Mesendoderm (in vitro differentiated cells): ENCODE data around the gene AMIGO3.
"Not testable (repeated sequence)": the region's sequence is repeated elsewhere in the genome, so short reads cannot be mapped to it uniquely, and the experiment has no call there.

Experiments
- DNase-seq: peaks from one replicate; pipeline ENCODE4 v3.0.0; 2013
- H2AK5ac ChIP-seq: 2 replicates; pipeline ENCODE4 v1.6.1; 2013; ENCODE audit warnings: low read length, inconsistent platforms
- H2BK120ac ChIP-seq: 2 replicates; pipeline ENCODE4 v1.6.1; 2013; ENCODE audit warnings: low read depth, mild to moderate bottlenecking, low read length, moderate library complexity, mixed read lengths
- H2BK15ac ChIP-seq: replicated peaks from 2 replicates; pipeline ENCODE4 v1.6.1; 2013; ENCODE audit warnings: low read depth, mild to moderate bottlenecking, moderate library complexity
- H2BK5ac ChIP-seq: 2 replicates; pipeline ENCODE4 v1.6.1; 2013; ENCODE audit warnings: low read length, inconsistent platforms
- H3K18ac ChIP-seq: 2 replicates; pipeline ENCODE4 v1.6.1; 2013; ENCODE audit warnings: mild to moderate bottlenecking, low read length, mixed read lengths
- H3K23ac ChIP-seq: one replicate; pipeline ENCODE4 v1.6.1; 2013; ENCODE audit warnings: low read length
- H3K27ac ChIP-seq: 2 replicates; pipeline ENCODE4 v1.5.1; 2013; ENCODE audit warnings: low read depth, mild to moderate bottlenecking, inconsistent platforms, low read length, moderate library complexity
- H3K27me3 ChIP-seq: 2 replicates; pipeline ENCODE4 v1.6.1; 2013; ENCODE audit warnings: low read length, control low read depth, mild to moderate bottlenecking, inconsistent platforms; ENCODE audit not compliant: insufficient read depth, poor library complexity
- H3K36me3 ChIP-seq: 2 replicates; pipeline ENCODE4 v1.6.1; 2013; ENCODE audit warnings: low read length, inconsistent platforms; ENCODE audit not compliant: control insufficient read depth, insufficient read depth
- H3K4ac ChIP-seq: one replicate; pipeline ENCODE4 v1.6.1; 2013; ENCODE audit warnings: low read depth, mild to moderate bottlenecking, low read length, moderate library complexity
- H3K4me1 ChIP-seq: 2 replicates; pipeline ENCODE4 v1.6.1; 2013; ENCODE audit warnings: low read depth, low read length, inconsistent platforms; ENCODE audit not compliant: control insufficient read depth
- H3K4me2 ChIP-seq: 2 replicates; pipeline ENCODE4 v1.6.1; 2013; ENCODE audit warnings: low read length
- H3K4me3 ChIP-seq: 2 replicates; pipeline ENCODE4 v1.5.1; 2013; ENCODE audit warnings: mild to moderate bottlenecking, low read length
- H3K56ac ChIP-seq: one replicate; pipeline ENCODE4 v1.6.1; 2013; ENCODE audit warnings: low read length
- H3K79me1 ChIP-seq: 2 replicates; pipeline ENCODE4 v1.6.1; 2013; ENCODE audit warnings: low read length, inconsistent platforms
- H3K79me2 ChIP-seq: 2 replicates; pipeline ENCODE4 v1.6.1; 2013; ENCODE audit warnings: mild to moderate bottlenecking, low read length; ENCODE audit not compliant: control insufficient read depth, insufficient read depth
- H3K9ac ChIP-seq: 2 replicates; pipeline ENCODE4 v1.6.1; 2013; ENCODE audit warnings: low read length, inconsistent platforms
- H4K5ac ChIP-seq: one replicate; pipeline ENCODE4 v1.6.1; 2013; ENCODE audit warnings: low read length
- H4K8ac ChIP-seq: one replicate; pipeline ENCODE4 v1.6.1; 2013; ENCODE audit warnings: low read depth, mild to moderate bottlenecking, control low read depth, low read length, moderate library complexity
- WGBS: extraction: QIAGEN DNeasy Blood & Tissue Kit; methylation state at CpG from one replicate; pipeline ENCODE4 v1.1.7; 2013; ENCODE audit warnings: low lambda C conversion rate, missing lambda C conversion rate; ENCODE audit not compliant: insufficient coverage; ENCODE audit errors: extremely low coverage; 5-methylcytosine and 5-hydroxymethylcytosine counted together

AMIGO3 gene

GRCh38 chr3:49691481-49691880, 28.0 kb downstream of the AMIGO3 start:
- not testable (repeated sequence) for H3K4me2 ChIP-seq, H3K9ac ChIP-seq, H3K79me1 ChIP-seq, H4K8ac ChIP-seq, H2AK5ac ChIP-seq, H2BK15ac ChIP-seq, H4K5ac ChIP-seq, H3K27ac ChIP-seq, H3K4me3 ChIP-seq, H3K18ac ChIP-seq, H2BK120ac ChIP-seq, H3K27me3 ChIP-seq, H3K56ac ChIP-seq, H3K4me1 ChIP-seq, DNase-seq, H3K36me3 ChIP-seq, H3K23ac ChIP-seq, H3K4ac ChIP-seq, H2BK5ac ChIP-seq, H3K79me2 ChIP-seq
- no CpG with 5 or more reads among the region's 3 CpGs for WGBS

DNA sequence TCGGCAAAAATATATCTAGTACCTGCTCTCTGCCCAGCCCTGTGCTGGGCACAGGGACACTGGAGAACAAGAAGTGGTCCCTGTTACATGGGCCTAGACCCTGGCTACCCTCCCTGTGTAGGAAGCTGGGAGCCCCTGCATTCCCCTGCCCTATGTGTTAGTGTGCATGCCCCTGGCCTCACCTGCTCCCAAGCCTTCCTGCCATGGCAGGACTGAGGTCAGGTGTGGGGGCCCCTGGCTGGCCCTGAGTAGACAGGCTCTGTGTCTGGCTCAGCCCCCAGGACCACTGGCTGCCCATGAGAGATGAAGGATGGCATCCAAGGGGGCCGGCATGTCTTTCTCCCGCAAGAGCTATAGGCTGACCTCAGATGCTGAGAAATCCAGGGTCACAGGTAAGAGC, 28.6 kb downstream of the AMIGO3 start:
- H2BK15ac ChIP-seq, H3K4ac ChIP-seq, H2AK5ac ChIP-seq, H3K4me1 ChIP-seq, H4K8ac ChIP-seq, H3K27me3 ChIP-seq, H3K4me3 ChIP-seq, H2BK120ac ChIP-seq, H3K79me2 ChIP-seq, H3K36me3 ChIP-seq, H3K79me1 ChIP-seq, H3K9ac ChIP-seq, H3K18ac ChIP-seq, H2BK5ac ChIP-seq, H3K27ac ChIP-seq, H4K5ac ChIP-seq, DNase-seq, H3K23ac ChIP-seq, H3K4me2 ChIP-seq, H3K56ac ChIP-seq: not testable (repeated sequence)
- WGBS = no CpG with 5 or more reads among the region's 3 CpGs

DNA sequence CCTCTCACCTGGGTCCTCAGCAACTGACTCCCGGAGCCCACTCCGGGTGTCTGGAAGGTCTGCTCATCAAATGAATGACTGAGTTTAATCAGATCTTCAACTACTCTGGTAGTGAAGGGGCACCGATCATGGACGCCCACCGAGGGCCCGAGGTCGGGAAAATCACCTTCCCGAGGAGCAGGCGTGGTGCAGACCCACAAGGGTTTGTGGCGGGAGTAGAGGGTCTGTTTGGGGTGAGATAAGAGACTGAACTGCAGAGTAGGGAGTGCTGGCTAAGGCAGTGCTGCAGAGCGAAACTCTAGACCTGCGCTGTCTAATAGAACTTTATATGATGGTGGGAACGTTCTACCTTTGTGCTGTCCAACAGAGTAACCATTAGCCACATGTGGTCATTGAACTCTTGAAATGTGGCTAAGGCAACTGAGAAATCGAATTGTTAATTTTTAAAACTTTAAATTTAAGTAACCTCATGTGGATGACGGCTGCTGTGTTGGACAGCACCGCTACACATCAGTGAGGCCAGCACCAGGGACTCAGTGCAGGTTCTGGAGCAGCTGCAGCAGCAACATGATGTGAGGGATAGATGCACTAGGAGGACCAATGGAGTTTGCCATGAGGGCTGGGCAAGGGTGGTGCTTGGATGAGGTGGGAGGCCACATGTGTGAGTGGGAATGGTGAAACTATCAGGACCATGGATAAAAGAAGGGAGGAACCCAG, 29.4 kb downstream of the AMIGO3 start:
- H3K18ac ChIP-seq, H2BK120ac ChIP-seq, H4K5ac ChIP-seq, DNase-seq, H4K8ac ChIP-seq, H2BK15ac ChIP-seq, H2AK5ac ChIP-seq, H3K23ac ChIP-seq, H3K4me1 ChIP-seq, H2BK5ac ChIP-seq, H3K79me1 ChIP-seq, H3K36me3 ChIP-seq, H3K79me2 ChIP-seq, H3K27ac ChIP-seq, H3K27me3 ChIP-seq: not testable (repeated sequence)
- peak overlapping the region; percentile 75 for H3K4me3 ChIP-seq
- peak overlapping the region; percentile 27 for H3K4me2 ChIP-seq
- H3K56ac ChIP-seq = peak overlapping the region; percentile 98
- H3K9ac ChIP-seq = peak overlapping the region; percentile 91
- WGBS = no CpG with 5 or more reads among the region's 16 CpGs
- H3K4ac ChIP-seq = peak overlapping the region; percentile 17

GRCh38 chr3:49689046-49689907, 30.2 kb downstream of the AMIGO3 start, which contains the start of the genes MST1 and RNF123:
Gene MST1 (minus strand): TSS chr3:49689474. CDS start chr3:49688691, 783 bp downstream.
Gene RNF123 (plus strand): TSS chr3:49689557. CDS start chr3:49691166, 1,609 bp downstream.
- Histone ChIP-seq H3K4me3 (peak within 1 kb of the TSS; percentile 75), H3K4me1 (no peaks in the 10 kb centered on the region), H2BK120ac (no peak within 1 kb of the TSS), H3K79me2 (no peaks in the 10 kb centered on the region), H2BK15ac (no peak within 1 kb of the TSS), H3K27ac (no peak within 1 kb of the TSS), H3K27me3 (no peaks in the 10 kb centered on the region), H3K23ac (no peak within 1 kb of the TSS), H2AK5ac (no peak within 1 kb of the TSS), H3K9ac (peak within 1 kb of the TSS; percentile 91), H4K8ac (no peak within 1 kb of the TSS), H4K5ac (no peak within 1 kb of the TSS), H3K4me2 (peak within 1 kb of the TSS; percentile 27), H3K79me1 (no peaks in the 10 kb centered on the region), H3K56ac (peak within 1 kb of the TSS; percentile 98), H3K4ac (peak within 1 kb of the TSS; percentile 17), H2BK5ac (no peak within 1 kb of the TSS), H3K18ac (no peak within 1 kb of the TSS), H3K36me3 (no peaks in the 10 kb centered on the region)
- DNase-seq = peak; percentile 97
- WGBS = no CpG with 5 or more reads among the region's 66 CpGs

DNA sequence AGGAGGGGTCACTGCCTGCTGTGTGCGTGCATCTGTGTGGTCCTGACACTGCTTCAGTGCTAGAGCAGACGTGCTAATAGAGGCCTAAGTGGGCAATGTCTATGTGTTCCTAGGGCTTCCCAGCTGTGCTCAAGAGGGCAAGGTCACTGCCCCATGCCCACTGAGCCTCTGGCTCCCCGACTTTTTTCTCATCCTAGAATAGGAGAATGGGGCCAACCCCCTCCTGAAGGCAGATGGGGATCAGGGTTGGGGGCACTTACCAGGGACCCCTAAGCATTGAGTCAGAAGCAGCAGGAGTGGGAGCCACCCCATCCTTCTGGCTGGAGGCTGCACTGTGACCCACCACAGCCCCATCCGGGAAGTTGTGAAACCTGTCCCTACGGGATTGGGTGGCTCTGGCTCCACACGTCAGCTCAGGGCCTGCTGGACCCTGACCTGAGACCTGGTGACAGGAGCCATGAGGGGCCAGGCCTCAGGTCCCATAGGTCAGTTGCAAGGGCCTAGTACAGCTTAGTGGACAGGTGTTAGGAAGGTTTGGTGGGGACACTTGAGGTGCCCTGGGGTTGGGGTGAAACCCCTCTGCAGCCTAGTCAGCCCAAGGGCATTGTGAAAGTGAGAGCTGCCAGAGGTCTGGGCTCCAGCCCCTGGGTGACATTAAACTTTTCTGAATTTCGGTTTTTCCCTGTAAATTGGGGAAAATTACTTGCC, 31.0 kb downstream of the AMIGO3 start:
- H2BK5ac ChIP-seq, H3K23ac ChIP-seq, H3K79me1 ChIP-seq, H2AK5ac ChIP-seq, H3K4me1 ChIP-seq, H4K8ac ChIP-seq, H4K5ac ChIP-seq, H3K18ac ChIP-seq, H3K4me2 ChIP-seq, H3K79me2 ChIP-seq, H3K4ac ChIP-seq, DNase-seq, H3K27me3 ChIP-seq, H3K27ac ChIP-seq, H3K36me3 ChIP-seq, H2BK15ac ChIP-seq, H3K9ac ChIP-seq, H3K4me3 ChIP-seq, H2BK120ac ChIP-seq: not testable (repeated sequence)
- H3K56ac ChIP-seq = peak overlapping the region; percentile 51
- WGBS = no CpG with 5 or more reads among the region's 7 CpGs
